IMR-90 (cell line): ENCODE results near the gene HECW1. TPM values are rescaled to one million over a fixed set of nuclear protein-coding genes. Genes with fewer than 3 reads are reported as not detected.

ENCODE experiments used
- ATAC-seq: fragments of 200-7000 bp; cut with Tn5 transposase; 2 replicates; pipeline ENCODE4 v1.9.1; 2020; ENCODE audit warnings: low read depth, mild to moderate bottlenecking, moderate library complexity
- BruUV-seq: library from RNA; stranded (reverse); fragments of 400-500 nt; replicated peaks from 2 replicates; lab custom pipeline; 2021; lab: Mats Ljungman, UMichigan
- CTCF ChIA-PET: fragments of 300-600 bp; formaldehyde crosslinking; extraction: SDS; loops from one replicate; lab custom pipeline; 2021; ENCODE audit warnings: antibody characterized with exemption; lab: Yijun Ruan, JAX
- POLR2A ChIA-PET: fragments of 300-600 bp; sonication (Branson Sonifier 250); formaldehyde crosslinking; loops from one replicate; lab custom pipeline; 2022; ENCODE audit warnings: antibody characterized with exemption; ENCODE audit not compliant: unreplicated experiment; lab: Charles Lee
- DNase-seq: peaks from one replicate; pipeline ENCODE4 v3.0.0; 2013
- H2AFZ ChIP-seq: replicated peaks from 2 replicates; pipeline ENCODE3; 2013; ENCODE audit warnings: low read length, mild to moderate bottlenecking; ENCODE audit not compliant: poor library complexity
- H2AK5ac ChIP-seq: 2 replicates; pipeline ENCODE4 v1.6.1; 2013; ENCODE audit warnings: low read depth, low read length, inconsistent platforms
- H2AK9ac ChIP-seq: replicated peaks from 2 replicates; pipeline ENCODE3; 2013; ENCODE audit warnings: mild to moderate bottlenecking, low read depth, low read length, moderate library complexity; ENCODE audit not compliant: poor library complexity
- H2BK120ac ChIP-seq: 2 replicates; pipeline ENCODE4 v1.6.1; 2013; ENCODE audit warnings: low read depth, low read length, inconsistent platforms
- H2BK15ac ChIP-seq: 3 replicates; pipeline ENCODE4 v1.6.1; 2013; ENCODE audit warnings: low read depth, low read length, inconsistent platforms
- H2BK20ac ChIP-seq: 2 replicates; pipeline ENCODE4 v1.6.1; 2013; ENCODE audit warnings: low read depth, mild to moderate bottlenecking, inconsistent platforms, low read length, moderate library complexity
- H2BK5ac ChIP-seq: 2 replicates; pipeline ENCODE4 v1.6.1; 2013; ENCODE audit warnings: mild to moderate bottlenecking, low read depth, low read length, inconsistent platforms; ENCODE audit not compliant: poor library complexity, severe bottlenecking
- H3K14ac ChIP-seq: replicated peaks from 2 replicates; pipeline ENCODE4 v1.6.1; 2013; ENCODE audit warnings: low read depth, low read length, inconsistent platforms
- H3K18ac ChIP-seq: 2 replicates; pipeline ENCODE4 v1.6.1; 2013; ENCODE audit warnings: low read depth, low read length, control low read depth
- H3K23ac ChIP-seq: 2 replicates; pipeline ENCODE4 v1.6.1; 2013; ENCODE audit warnings: low read depth, low read length, inconsistent platforms
- H3K27ac ChIP-seq: 2 replicates; pipeline ENCODE4 v1.5.1; 2013; ENCODE audit warnings: mild to moderate bottlenecking, control low read depth, low read length; ENCODE audit not compliant: insufficient read depth
- H3K27me3 ChIP-seq: 2 replicates; pipeline ENCODE4 v1.6.1; 2013; ENCODE audit warnings: low read length; ENCODE audit not compliant: control insufficient read depth, insufficient read depth
- H3K36me3 ChIP-seq: 2 replicates; pipeline ENCODE4 v1.6.1; 2013; ENCODE audit warnings: low read length, mixed read lengths; ENCODE audit not compliant: control insufficient read depth, insufficient read depth
- H3K4ac ChIP-seq: 2 replicates; pipeline ENCODE4 v1.6.1; 2013; ENCODE audit warnings: low read depth, low read length, inconsistent platforms
- H3K4me1 ChIP-seq: 2 replicates; pipeline ENCODE4 v1.6.1; 2013; ENCODE audit warnings: low read length, mixed read lengths; ENCODE audit not compliant: control insufficient read depth, insufficient read depth
- H3K4me2 ChIP-seq: 2 replicates; pipeline ENCODE4 v1.6.1; 2013; ENCODE audit warnings: low read depth, mild to moderate bottlenecking, control low read depth, low read length, moderate library complexity
- H3K4me3 ChIP-seq: 2 replicates; pipeline ENCODE4 v1.5.1; 2013; ENCODE audit warnings: low read depth, mild to moderate bottlenecking, control low read depth, low read length, moderate library complexity; ENCODE audit not compliant: insufficient read depth
- H3K56ac ChIP-seq: 2 replicates; pipeline ENCODE4 v1.6.1; 2013; ENCODE audit warnings: low read length, inconsistent platforms; ENCODE audit not compliant: insufficient read depth; ENCODE audit errors: extremely low read depth
- H3K79me1 ChIP-seq, 2 experiments: 2 replicates each; pipeline ENCODE4 v1.6.1; 2013; ENCODE audit warnings: low read length in 2 of 2, inconsistent platforms in 1 of 2, low read depth in 1 of 2
- H3K9ac ChIP-seq: 2 replicates; pipeline ENCODE4 v1.6.1; 2013; ENCODE audit warnings: low read depth, low read length, control low read depth
- H3K9me1 ChIP-seq: 2 replicates; pipeline ENCODE4 v1.6.1; 2013; ENCODE audit warnings: low read length, inconsistent platforms; ENCODE audit not compliant: insufficient read depth
- H3K9me3 ChIP-seq: 2 replicates; pipeline ENCODE4 v1.6.1; 2013; ENCODE audit warnings: low read length; ENCODE audit not compliant: control insufficient read depth, insufficient read depth
- H4K20me1 ChIP-seq: 2 replicates; pipeline ENCODE4 v1.6.1; 2013; ENCODE audit warnings: low read length, inconsistent platforms; ENCODE audit not compliant: insufficient read depth
- H4K5ac ChIP-seq: 2 replicates; pipeline ENCODE4 v1.6.1; 2013; ENCODE audit warnings: mild to moderate bottlenecking, low read depth, low read length, control low read depth
- H4K8ac ChIP-seq, 2 experiments: 2 replicates each; pipeline ENCODE4 v1.6.1; 2013; ENCODE audit warnings: low read depth in 2 of 2, low read length in 2 of 2, control low read depth in 1 of 2, inconsistent platforms in 1 of 2
- H4K91ac ChIP-seq: 2 replicates; pipeline ENCODE4 v1.6.1; 2013; ENCODE audit warnings: low read depth, low read length, inconsistent platforms; ENCODE audit not compliant: insufficient read depth
- CEBPB ChIP-seq: IDR thresholded peaks from 2 replicates; pipeline ENCODE4 v1.6.1; 2012; ENCODE audit warnings: low read depth, low read length, improper control_type of control experiment
- MAZ ChIP-seq: IDR thresholded peaks from 2 replicates; pipeline ENCODE4 v1.6.1; 2012; ENCODE audit warnings: low read depth, mild to moderate bottlenecking, low read length, improper control_type of control experiment, moderate library complexity, borderline replicate concordance
- MXI1 ChIP-seq: IDR thresholded peaks from 2 replicates; pipeline ENCODE4 v1.6.1; 2012; ENCODE audit warnings: low read depth, mild to moderate bottlenecking, low read length, moderate library complexity, borderline replicate concordance
- whole genome bisulfite sequencing, 2 experiments: methylation state at CpG; one replicate each; pipeline versions ENCODE4 v1.1.5 to v1.1.7; 2013; ENCODE audit warnings: missing lambda C conversion rate in 2 of 2; ENCODE audit not compliant: insufficient read length in 1 of 2; ENCODE audit errors: extremely low coverage in 2 of 2; 5-methylcytosine and 5-hydroxymethylcytosine counted together
- dilution Hi-C: fragments of 300-500 bp; cut with HindIII; formaldehyde crosslinking; loops from one replicate; pipeline ENCODE4 v1.14.3; 2018; ENCODE audit warnings: low sequenced_read_pairs; ENCODE audit not compliant: unreplicated experiment
- in situ Hi-C: fragments of 300-500 bp; cut with MboI; formaldehyde crosslinking; loops from 3 replicates; pipeline ENCODE4 v1.14.3; 2019; ENCODE audit warnings: low sequenced_read_pairs, inconsistent platforms, mixed read lengths
- intact Hi-C: fragments of 100-400 bp; cut with micrococcal nuclease; formaldehyde crosslinking; loops from 2 replicates; pipeline ENCODE4 v1.10.0; 2022
- polyA plus RNA-seq, 3 experiments: library from polyadenylated mRNA; depleted of rRNA; stranded (reverse); fragments of >200 nt; gene quantifications; 2 replicates each; pipeline ENCODE4 v1.2.3, GENCODE V29; 2012; ENCODE audit warnings: low replicate concordance in 1 of 3
- total RNA-seq: library from RNA; depleted of rRNA; stranded (reverse); fragments of >200 nt; gene quantifications from 2 replicates; pipeline ENCODE4 v1.2.3, GENCODE V29; 2012

HECW1 gene
- total and polyA plus RNA-seq, 2 of the 4 experiments (the other 2 are of a cell fraction), result 0.56 to 1.3 TPM

GRCh38 chr7:43535810-43536585 lies 423.6 kb downstream of the HECW1 start:
- peak overlapping the region; percentile 37; the same call in 1 of the 2 replicates for H2BK120ac ChIP-seq
- POLR2A ChIA-PET, result no interaction called here
- intact Hi-C loops (loop anchor here (1.0 kb wide), 1 partner anchor 36 kb away; no protein-coding TSS in a partner anchor), dilution Hi-C loops (no loop called here), in situ Hi-C loops (no loop called here)
- H3K4me2 ChIP-seq, result peak overlapping the region; percentile 52; the same call in 1 of the 2 replicates
- H3K9me3 ChIP-seq, result no peaks in the 10 kb centered on the region
- H3K27ac ChIP-seq, result peak overlapping the region; percentile 73; the same call in 1 of the 2 replicates
- H4K91ac ChIP-seq, result peak overlapping the region; percentile 15
- H4K5ac ChIP-seq, result peak overlapping the region; percentile 5; the same call in 1 of the 2 replicates
- H2AK9ac ChIP-seq, result peak overlapping the region; percentile 26
- no peaks in the 10 kb centered on the region for H3K36me3 ChIP-seq
- H2AK5ac ChIP-seq, result peak overlapping the region; percentile 15; the same call in 1 of the 2 replicates
- H3K4ac ChIP-seq, result peak overlapping the region; percentile 65
- no peak overlapping the region for H3K23ac ChIP-seq
- peaks cover 24% of the 10 kb centered on the region for H3K9me1 ChIP-seq
- peak; percentile 91 for DNase-seq
- H3K9ac ChIP-seq, result no peak overlapping the region
- no peak overlapping the region for H3K4me3 ChIP-seq
- BruUV-seq, result no TSS peak
- no peaks in the 10 kb centered on the region for H3K79me1 ChIP-seq
- no peak overlapping the region for H3K14ac ChIP-seq
- peaks cover 30% of the 10 kb centered on the region for H3K27me3 ChIP-seq
- peak; percentile 84 for ATAC-seq
- peak overlapping the region; percentile 18; the same call in 1 of the 2 replicates for H2BK20ac ChIP-seq
- H2BK5ac ChIP-seq, result no peak overlapping the region
- peak; percentile 92 for TF ChIP-seq CEBPB
- TF ChIP-seq MAZ, result no peak
- no peak for TF ChIP-seq MXI1
- H2AFZ ChIP-seq, result no peak overlapping the region
- no peak overlapping the region for H3K56ac ChIP-seq
- H4K20me1 ChIP-seq, result peaks cover 14% of the 10 kb centered on the region; the same call in 1 of the 2 replicates
- CTCF ChIA-PET, result interaction anchor here (1.8 kb wide), 1 partner anchor 47 kb away, joined by 7 read pairs; the partner anchor contains the start of gene STK17A
- H3K18ac ChIP-seq, result peak overlapping the region; percentile 69; the same call in 1 of the 2 replicates
- H2BK15ac ChIP-seq, result 0 out of 3 replicates have a peak overlapping the region, but pooled peaks have one; percentile 9
- peaks cover 34% of the 10 kb centered on the region for H3K4me1 ChIP-seq
- no peak overlapping the region for H4K8ac ChIP-seq
- WGBS, 2 experiments, result 100% methylated on average over 1 of the region's 6 CpGs; no CpG with 5 or more reads in 1 of the 2 experiments
